IPS-15b (cell line): ENCODE results near the gene BTBD9.
"Not testable (repeated sequence)": the region's sequence is repeated elsewhere in the genome, so short reads cannot be mapped to it uniquely, and the experiment has no call there.

ENCODE experiments used
- H3K27me3 ChIP-seq: one replicate; pipeline ENCODE4 v1.6.1; 2013; ENCODE audit warnings: low read length; ENCODE audit not compliant: control insufficient read depth, insufficient read depth
- H3K36me3 ChIP-seq: one replicate; pipeline ENCODE4 v1.6.1; 2013; ENCODE audit warnings: low read length; ENCODE audit not compliant: control insufficient read depth, insufficient read depth
- H3K4me1 ChIP-seq: one replicate; pipeline ENCODE4 v1.6.1; 2013; ENCODE audit warnings: mild to moderate bottlenecking, low read length; ENCODE audit not compliant: control insufficient read depth, insufficient read depth
- H3K4me3 ChIP-seq: one replicate; pipeline ENCODE4 v1.5.1; 2013; ENCODE audit warnings: low read depth, low read length
- H3K9ac ChIP-seq: one replicate; pipeline ENCODE4 v1.6.1; 2013; ENCODE audit warnings: low read depth, mild to moderate bottlenecking, low read length
- H3K9me3 ChIP-seq: one replicate; pipeline ENCODE4 v1.6.1; 2013; ENCODE audit warnings: mild to moderate bottlenecking, low read length; ENCODE audit not compliant: control insufficient read depth, insufficient read depth

Gene BTBD9

DNA sequence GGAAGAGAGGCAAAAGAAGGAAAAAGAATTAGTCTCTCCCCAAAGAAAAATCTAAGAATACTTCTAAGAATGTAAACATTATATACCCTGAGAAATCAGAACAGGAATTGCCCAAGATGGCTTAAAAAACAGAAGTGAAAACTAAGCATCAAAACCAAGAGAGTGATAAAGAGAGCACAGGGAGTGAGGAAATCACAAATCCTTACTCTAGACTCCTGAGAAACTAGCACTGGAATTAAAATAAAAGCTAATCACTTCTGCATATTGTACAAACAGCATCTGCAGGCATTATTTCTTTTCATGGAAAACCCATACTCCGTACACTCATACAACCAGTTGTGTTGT is 285.7 kb downstream of the BTBD9 start:
- Histone ChIP-seq H3K4me3 (no peak overlapping the region), H3K9ac (no peak overlapping the region), H3K9me3 (no peaks in the 10 kb centered on the region), H3K27me3 (no peaks in the 10 kb centered on the region), H3K36me3 (no peaks in the 10 kb centered on the region), H3K4me1 (peaks cover 4% of the 10 kb centered on the region)

DNA sequence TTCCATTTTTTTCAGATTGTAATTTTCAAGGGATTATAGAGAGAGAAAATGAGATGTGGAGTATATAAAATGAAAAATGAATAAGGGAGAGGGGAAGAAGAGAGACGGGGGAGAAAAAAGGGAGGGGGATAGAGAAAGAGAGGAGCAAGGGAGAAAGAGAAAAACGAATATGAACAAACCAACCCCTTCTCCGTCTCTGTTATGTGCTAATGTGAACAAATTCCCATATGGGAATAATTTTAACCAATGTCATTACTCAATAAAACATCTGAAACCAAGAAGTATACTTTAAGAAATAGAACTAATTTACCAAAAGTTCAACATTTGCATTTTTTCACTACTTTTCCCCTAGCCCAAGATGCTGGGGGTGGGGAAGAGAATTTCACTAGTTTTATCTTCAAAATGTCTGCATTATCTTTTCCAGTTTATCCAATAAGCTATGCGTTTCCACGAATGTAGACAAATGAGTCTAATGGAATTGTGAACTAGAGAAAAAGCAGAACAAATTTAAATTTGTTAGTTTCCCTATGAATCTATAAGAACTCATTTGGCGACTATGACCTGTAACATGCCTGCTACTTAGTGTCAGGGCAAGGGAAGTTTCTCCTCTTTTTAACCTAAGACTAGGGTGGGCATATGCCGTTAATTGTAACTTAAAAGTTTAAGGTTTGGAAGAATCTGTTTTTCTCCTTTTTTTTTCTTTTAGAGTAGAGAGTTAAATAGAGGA is 286.3 kb downstream of the BTBD9 start:
- no peak overlapping the region for H3K9ac ChIP-seq
- no peak overlapping the region for H3K4me3 ChIP-seq
- no peaks in the 10 kb centered on the region for H3K36me3 ChIP-seq
- no peaks in the 10 kb centered on the region for H3K9me3 ChIP-seq
- no peaks in the 10 kb centered on the region for H3K27me3 ChIP-seq
- H3K4me1 ChIP-seq, result peaks cover 4% of the 10 kb centered on the region

DNA sequence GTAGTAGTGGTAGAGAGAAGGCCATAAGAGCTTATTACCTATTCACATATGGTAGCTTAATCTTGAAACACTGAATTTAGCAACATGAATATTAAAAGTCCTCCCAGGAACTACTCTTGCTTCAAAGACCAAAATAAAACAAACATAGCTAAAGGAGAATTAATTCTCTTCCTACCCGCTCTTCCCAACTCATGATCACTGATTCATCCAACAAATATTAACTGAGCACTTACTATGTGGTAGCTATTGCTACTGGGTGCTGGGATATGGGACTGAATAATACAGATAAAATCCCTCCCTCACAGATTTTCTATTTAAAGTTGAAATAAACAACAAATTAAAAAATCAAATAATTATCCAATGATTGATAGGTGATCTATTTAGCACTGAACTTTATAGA is 287.1 kb downstream of the BTBD9 start:
- Histone ChIP-seq H3K4me3 (no peak overlapping the region), H3K27me3 (no peaks in the 10 kb centered on the region), H3K36me3 (no peaks in the 10 kb centered on the region), H3K9ac (no peak overlapping the region), H3K9me3 (no peaks in the 10 kb centered on the region), H3K4me1 (peaks cover 4% of the 10 kb centered on the region)

DNA sequence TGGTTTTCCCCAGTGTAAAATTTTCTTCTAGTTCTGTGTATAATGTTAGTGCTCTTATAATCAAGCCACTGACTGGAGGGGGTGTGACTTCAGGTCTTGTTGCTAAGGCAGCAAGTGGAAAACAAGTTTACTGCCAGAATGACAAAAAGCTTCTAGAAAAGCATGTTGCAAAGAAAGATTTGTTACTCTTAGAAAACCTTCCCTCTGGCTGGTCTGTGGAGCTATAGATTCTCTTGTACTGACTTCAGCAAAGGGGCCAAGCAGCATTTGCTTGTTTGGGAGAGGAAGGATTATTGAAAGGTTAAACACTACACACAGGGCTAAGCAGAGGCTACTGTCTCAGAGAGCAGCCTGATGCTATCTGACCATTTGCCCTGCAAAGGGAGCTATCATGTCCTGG is 288.8 kb downstream of the BTBD9 start:
- Histone ChIP-seq H3K4me1 (peaks cover 8% of the 10 kb centered on the region), H3K9me3 (no peaks in the 10 kb centered on the region), H3K36me3 (no peaks in the 10 kb centered on the region), H3K9ac (no peak overlapping the region), H3K4me3 (no peak overlapping the region), H3K27me3 (no peaks in the 10 kb centered on the region)

DNA sequence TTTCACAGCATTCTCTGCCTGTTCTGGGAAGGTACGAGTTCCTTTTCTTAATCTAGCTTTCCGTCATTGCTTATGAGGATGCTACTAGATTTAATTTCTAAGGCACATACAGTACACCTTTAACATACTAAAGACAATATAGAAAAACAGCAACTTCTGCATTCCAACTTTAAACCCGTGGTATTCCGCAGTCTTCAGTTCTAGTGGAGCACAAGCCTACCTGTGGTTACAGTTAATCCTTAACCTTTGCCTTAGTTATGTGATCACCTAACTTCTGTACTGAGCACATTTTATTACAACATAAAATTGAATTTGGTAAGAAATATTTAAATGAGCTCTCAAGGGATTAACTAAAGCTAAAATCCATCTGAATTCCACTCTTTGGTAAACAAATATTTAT is 289.5 kb downstream of the BTBD9 start:
- Histone ChIP-seq H3K4me3 (no peak overlapping the region), H3K27me3 (no peaks in the 10 kb centered on the region), H3K9me3 (no peaks in the 10 kb centered on the region), H3K4me1 (peaks cover 8% of the 10 kb centered on the region), H3K9ac (no peak overlapping the region), H3K36me3 (no peaks in the 10 kb centered on the region)

DNA sequence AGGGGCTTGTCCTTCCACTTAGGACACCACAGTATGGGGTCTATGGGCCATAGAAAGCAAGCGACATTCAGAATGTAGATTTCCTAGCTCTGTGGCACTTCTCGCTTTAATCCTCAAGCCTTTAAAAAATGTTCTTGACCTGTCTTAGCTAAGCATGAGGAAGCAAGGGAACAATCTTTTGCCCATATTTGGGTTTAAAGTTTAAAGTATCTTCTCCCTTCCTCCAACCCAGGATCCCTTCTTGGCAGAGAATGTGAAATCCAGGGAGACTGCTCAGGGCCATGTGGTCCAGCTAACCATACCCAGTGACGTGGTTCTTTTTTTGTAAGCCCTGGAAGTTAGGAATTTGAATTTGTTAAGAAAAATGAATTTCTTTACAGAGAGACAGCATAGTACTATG is 289.9 kb downstream of the BTBD9 start:
- no peak overlapping the region for H3K9ac ChIP-seq
- H3K36me3 ChIP-seq, result no peaks in the 10 kb centered on the region
- H3K4me3 ChIP-seq, result no peak overlapping the region
- H3K9me3 ChIP-seq, result no peaks in the 10 kb centered on the region
- no peaks in the 10 kb centered on the region for H3K27me3 ChIP-seq
- H3K4me1 ChIP-seq, result peaks cover 8% of the 10 kb centered on the region

DNA sequence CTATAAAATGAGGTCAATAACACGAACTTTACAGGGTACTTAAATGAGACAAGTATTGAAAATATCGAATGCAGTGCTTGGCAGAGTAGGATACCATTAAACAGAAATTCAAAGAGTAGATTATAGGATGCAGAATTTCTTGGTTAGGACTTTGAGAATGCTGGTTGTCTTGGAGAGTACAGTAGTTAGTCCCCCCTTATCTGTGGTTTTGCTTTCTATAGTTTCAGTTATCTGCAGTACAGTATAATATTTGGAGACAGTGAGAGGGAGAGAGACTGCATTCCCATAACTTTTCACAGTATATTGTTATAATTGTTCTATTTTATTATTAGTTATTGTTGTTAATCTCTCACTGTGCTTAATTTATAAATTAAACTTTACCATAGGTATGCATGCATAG is 290.5 kb downstream of the BTBD9 start:
- Histone ChIP-seq H3K27me3 (no peaks in the 10 kb centered on the region), H3K9me3 (no peaks in the 10 kb centered on the region), H3K9ac (no peak overlapping the region), H3K4me3 (no peak overlapping the region), H3K36me3 (no peaks in the 10 kb centered on the region), H3K4me1 (peaks cover 8% of the 10 kb centered on the region)

DNA sequence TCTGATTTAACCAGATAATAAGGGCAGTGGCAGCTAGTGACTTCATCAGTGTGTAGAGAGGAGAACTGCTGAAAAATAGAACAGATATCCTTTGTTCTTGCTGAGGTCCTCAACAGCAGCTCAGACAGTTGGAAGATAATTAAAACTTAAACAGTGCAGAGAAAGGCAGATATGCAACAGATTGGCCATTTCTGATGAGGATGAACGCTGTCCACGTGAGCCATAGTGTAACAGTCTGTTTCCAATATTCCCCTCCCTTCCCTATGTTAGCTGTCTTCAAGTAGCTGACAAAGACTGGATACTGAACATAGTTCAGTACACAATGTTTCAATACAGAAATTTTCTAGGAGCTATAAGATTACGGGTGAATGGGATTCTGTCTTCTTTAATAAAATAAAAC is 291.4 kb downstream of the BTBD9 start:
- Histone ChIP-seq H3K9me3 (no peaks in the 10 kb centered on the region), H3K36me3 (no peaks in the 10 kb centered on the region), H3K4me3 (no peak overlapping the region), H3K9ac (no peak overlapping the region), H3K27me3 (no peaks in the 10 kb centered on the region), H3K4me1 (peaks cover 8% of the 10 kb centered on the region)

DNA sequence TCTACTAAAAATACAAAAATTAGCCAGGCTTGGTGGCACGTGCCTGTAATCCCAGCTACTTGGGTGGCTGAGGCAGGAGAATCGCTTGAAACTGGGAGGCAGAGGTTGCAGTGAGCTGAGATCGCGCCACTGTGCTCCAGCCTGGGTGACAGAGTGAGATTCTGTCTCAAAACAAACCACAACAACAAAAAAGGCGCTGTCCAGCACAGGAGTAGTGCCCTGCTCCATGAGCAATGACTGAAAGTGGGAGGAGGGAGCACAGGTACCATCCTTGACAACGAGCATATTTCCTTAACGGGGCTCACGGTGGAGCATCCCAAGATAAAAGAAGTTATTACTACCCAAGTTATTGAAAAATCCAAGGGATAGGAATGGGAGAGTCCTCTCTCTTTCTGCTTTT is 291.9 kb downstream of the BTBD9 start:
- H3K27me3 ChIP-seq, H3K4me3 ChIP-seq, H3K36me3 ChIP-seq, H3K4me1 ChIP-seq, H3K9ac ChIP-seq, H3K9me3 ChIP-seq: not testable (repeated sequence)

DNA sequence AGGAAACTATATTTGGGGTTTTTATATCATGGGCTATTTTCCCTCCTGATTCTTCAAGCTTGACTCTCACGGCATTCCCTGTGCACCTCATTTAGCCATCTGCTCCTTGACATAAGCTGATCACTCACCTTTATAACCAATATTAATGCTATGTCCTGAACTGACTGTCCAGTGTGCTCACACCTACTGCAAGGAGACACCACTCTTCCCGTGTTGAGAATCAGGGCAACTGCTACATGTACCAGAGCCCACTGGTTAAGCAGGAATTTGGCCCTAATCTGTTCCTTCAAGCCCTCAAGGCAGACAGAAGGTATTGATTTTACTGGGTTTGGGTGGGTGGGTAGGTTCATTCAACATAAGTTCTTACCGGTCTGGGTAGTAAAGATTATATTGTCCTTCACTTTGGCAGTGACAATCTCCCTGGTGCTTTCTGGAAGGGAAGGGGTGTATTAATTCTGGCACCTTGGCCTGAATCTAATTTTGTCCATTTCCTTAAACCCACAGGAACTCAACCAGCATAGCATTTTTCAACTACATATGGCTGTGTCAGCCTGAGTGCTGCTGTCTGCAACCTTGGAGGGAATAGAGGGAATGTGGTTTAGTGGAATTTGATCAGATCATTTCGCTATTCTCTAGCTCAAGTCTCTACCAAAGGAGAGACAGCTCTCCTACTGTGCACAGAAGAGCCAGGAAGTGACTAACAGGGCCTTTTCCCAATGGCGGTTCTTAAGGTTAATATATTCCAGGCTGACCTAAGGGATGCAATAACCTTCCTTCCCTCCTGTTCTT is 293.2 kb downstream of the BTBD9 start:
- H3K36me3 ChIP-seq, result no peaks in the 10 kb centered on the region
- no peak overlapping the region for H3K4me3 ChIP-seq
- H3K4me1 ChIP-seq, result peaks cover 8% of the 10 kb centered on the region
- H3K27me3 ChIP-seq, result no peaks in the 10 kb centered on the region
- H3K9ac ChIP-seq, result no peak overlapping the region
- H3K9me3 ChIP-seq, result no peaks in the 10 kb centered on the region

DNA sequence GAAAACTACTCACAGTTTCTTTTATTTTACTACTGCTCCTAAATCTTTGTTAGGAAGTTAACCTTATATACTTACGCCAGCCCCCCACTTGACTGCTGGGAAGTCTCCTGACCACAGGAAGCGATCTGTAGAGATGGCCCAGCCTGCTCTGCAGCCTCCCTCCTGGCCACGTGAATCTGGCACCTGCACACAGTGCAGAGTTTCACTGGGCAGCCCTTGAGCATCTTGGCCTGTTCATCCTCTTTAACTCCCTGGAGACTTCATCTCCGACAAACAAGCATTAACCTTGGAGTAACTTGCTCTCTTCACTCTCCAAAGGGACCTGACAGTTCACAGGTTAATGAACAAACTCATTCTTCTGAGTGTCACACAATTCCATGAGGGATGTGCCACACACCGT is 294.1 kb downstream of the BTBD9 start:
- no peaks in the 10 kb centered on the region for H3K36me3 ChIP-seq
- no peaks in the 10 kb centered on the region for H3K9me3 ChIP-seq
- no peaks in the 10 kb centered on the region for H3K27me3 ChIP-seq
- peaks cover 4% of the 10 kb centered on the region for H3K4me1 ChIP-seq
- H3K9ac ChIP-seq, result no peak overlapping the region
- no peak overlapping the region for H3K4me3 ChIP-seq

DNA sequence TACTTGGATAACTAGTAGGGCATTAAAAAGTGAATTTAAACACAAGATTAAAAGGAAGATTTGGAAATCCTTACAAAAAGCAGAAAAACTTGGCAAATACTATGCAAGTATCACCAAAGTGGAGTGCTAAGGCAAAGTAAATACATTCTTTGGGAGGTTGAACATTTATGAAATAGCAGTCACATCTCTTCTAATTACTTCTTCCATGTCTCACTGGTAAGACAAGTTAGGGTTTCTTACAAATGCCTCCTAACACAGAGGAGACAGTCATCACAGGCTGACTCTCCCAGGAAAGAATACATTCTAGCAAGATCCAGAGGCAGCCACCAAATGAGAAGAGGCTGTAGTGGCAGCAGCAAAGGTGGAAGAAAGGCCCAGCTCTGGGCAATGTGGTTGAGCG is 298.2 kb downstream of the BTBD9 start:
- Histone ChIP-seq H3K36me3 (no peaks in the 10 kb centered on the region), H3K9me3 (no peaks in the 10 kb centered on the region), H3K9ac (no peak overlapping the region), H3K27me3 (no peaks in the 10 kb centered on the region), H3K4me1 (no peaks in the 10 kb centered on the region), H3K4me3 (no peak overlapping the region)
